ENCODE data around the gene ADARB2.

- TF ChIP-seq POLR2AphosphoS5 (IDR thresholded peaks at IDR 0.05; ENCODE audit: low read depth) (no peak), CTCF (IDR thresholded peaks at IDR 0.05; ENCODE audit: insufficient read depth, low read length) (no peak), REST (IDR thresholded peaks at IDR 0.05; ENCODE audit: insufficient replicate concordance, low read depth) (no peak), GABPA (IDR thresholded peaks at IDR 0.05; ENCODE audit: low read depth) (no peak)
Measured at GRCh38 chr10:1402016-1402770, 335.1 kb downstream of the ADARB2 start.

All from HL-60 (cell line).